Stimulated activated CD4-positive, alpha-beta T cell treated with anti-CD3 and anti-CD28 coated beads, Interleukin-1b, Interleukin-23, amount 100 ng/mL, for 1 hour (primary cell): Measurements from ENCODE around the gene PPP1R9B.
A peak's percentile ranks its signal among the peaks of the same experiment; 100 is the strongest.

Source experiments
- DNase-seq, 2 donors: peaks; one replicate each; pipeline ENCODE4 v3.0.0-alpha.2; 2020; ENCODE audit warnings: low read depth in 2 of 2

Gene PPP1R9B

DNA sequence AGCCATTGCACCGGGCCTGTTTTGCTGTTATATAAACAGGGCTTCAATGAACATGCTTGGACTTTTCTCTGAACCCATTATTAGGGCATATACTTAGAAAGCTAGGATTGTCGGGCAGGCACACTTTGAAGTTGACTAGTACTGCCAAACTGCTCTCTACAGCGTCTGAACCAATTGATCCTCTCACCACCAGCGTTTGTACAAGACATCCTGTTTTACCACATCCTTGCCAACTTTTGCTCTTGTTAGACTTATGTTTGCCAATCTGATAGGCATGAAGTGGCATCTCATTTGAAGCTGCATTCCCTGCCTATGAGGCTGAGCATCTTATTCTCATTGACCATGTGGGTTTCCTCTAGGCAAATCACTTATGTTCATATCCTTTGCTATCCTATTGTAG is 7.4 kb upstream of the PPP1R9B start:
- no peak for DNase-seq

DNA sequence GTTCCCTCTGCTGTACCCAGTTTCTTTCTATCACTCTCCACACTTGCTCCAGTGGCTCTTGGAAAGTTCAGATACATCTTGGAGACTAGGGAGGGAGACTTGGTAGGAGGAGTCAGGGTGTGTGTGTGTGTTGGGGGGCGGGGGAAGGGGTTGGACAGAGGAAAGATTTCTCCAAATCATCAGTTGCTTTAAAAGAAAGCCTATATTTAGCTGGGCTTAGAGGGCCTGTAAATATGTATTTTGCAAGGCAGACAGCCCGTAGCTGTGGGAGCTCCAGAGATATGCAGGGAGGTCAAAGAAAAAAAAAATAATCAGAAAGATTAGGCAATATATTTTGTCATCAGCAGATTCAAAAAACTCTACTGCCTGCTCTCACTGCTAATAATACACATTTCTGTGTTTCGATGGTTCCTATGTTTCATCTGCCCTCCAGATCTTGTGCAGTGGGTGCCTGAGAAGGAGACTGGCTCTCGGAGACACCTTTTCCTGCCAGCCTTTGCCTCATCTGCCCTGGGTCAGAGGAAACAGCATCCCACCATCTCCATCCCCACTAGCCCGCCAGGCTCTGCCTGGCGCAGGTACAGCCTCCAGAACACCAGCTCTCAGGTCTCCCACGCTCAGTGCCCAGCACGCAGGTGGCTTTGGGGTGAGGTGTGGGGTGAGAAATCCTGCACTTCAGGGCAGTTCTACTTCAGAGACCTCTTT is 4.8 kb upstream of the PPP1R9B start:
- DNase-seq: no peak

DNA sequence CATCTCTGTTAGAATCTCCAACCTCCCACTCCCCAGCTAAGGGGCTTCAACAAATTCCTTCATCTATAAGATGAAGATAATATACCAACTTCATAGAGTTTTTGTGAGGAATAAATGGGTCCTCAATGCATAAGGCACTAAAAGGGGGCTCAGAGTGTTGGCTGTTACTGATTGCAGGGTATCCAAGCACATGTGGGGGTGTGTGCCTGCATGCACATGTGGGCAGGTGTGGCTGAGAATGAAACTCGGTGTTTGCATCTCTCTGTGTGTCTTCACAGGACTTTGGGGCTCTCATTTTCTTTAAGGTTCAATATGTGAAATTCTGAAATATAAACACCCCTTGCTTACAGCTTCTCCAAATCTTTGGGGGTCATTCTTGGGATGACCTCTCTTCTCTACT is 4.1 kb upstream of the PPP1R9B start:
- DNase-seq: no peak

DNA sequence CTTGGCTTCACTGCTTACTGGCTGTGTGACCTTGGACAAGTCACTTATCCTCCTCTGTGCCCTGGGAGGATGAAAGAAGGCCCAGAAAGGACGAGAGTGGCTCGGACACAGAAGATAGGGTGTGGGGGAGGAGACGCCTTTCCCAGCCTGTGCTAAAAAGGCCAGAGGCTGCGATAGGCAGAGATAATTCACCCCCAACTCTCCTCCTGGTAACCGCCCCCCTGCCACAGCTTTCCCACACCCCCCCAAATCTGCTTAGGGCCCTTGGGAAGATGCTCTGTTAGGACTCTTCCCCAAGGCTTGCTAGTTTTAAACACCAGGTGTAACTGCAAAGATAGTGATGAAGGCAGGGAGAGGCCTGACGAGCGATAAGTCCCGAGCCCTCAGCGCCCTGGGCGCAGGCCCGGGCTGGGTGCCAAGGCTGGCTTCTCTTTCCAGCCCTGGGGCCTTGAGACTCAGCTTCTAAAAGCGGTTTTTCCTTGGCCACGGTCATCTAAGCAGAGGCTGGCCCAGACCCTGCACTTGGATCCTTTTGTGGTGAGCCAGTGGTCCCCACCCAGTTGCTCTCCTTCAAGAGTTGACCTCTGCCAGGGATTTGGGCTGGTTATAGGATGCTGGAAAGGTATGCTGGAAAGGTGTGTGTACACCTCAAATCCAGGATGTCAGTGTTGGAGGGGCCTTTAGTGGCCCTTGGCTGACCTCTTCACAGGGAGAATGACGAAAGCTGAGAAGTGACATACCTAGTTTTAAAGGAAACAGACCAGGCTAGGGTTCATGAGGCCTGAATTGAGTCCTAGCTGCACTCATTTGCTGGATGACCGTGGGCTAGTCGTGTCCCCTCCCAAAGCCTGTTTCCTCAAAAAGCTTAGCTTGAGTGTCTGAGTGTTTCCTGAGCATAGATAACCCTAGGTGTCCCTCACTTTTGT is 3.4 kb upstream of the PPP1R9B start:
- no peak for DNase-seq

DNA sequence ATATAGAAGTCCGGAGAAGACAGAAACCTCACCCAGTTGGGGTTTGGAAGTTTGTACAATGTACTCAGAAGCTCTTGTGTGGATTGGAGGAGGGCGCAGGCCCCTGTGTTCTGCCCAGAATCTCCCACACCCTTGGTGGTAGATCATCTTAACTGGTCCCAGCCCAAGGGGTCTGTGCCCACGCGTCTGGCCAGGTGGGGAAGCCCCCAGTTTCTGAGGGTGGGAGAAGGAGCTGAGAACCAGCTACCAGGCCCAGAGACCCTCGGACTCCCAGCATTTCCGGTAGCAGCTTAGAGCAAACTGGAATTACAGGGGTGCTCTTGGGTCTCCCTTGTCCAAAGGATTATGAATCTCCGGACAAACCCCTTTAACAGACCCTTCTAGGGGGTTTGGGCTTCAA is 2.3 kb upstream of the PPP1R9B start:
- no peak for DNase-seq

DNA sequence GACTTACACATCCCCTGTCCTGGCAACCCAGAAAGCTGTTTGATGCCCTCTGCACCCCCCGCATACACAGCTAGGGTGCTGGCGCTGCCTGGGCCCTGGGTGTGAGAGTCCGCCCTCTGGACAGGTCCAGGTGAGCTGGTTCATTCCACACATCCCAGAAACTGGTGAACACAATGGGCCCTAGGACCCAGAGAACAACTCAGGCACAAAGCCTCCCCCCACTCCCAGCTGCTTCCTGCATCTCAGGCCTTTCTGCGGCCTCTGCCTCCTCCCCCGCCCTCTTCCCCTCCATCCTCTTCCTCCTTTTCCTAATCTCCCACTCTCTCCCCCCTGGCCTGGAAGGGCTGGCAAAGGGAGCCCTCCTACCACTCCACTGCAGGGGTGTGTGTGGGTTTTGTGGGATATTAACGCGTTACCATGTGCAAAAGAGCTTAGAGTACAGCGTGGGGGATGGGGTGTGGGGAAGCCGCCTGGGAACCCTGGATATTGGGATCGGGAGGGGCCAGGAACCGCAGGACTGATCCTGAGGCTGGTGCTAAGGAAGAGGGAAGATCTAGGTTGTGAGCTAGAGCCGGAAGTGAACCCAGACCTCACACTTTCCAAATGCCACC is 1.6 kb upstream of the PPP1R9B start:
- DNase-seq: no peak

DNA sequence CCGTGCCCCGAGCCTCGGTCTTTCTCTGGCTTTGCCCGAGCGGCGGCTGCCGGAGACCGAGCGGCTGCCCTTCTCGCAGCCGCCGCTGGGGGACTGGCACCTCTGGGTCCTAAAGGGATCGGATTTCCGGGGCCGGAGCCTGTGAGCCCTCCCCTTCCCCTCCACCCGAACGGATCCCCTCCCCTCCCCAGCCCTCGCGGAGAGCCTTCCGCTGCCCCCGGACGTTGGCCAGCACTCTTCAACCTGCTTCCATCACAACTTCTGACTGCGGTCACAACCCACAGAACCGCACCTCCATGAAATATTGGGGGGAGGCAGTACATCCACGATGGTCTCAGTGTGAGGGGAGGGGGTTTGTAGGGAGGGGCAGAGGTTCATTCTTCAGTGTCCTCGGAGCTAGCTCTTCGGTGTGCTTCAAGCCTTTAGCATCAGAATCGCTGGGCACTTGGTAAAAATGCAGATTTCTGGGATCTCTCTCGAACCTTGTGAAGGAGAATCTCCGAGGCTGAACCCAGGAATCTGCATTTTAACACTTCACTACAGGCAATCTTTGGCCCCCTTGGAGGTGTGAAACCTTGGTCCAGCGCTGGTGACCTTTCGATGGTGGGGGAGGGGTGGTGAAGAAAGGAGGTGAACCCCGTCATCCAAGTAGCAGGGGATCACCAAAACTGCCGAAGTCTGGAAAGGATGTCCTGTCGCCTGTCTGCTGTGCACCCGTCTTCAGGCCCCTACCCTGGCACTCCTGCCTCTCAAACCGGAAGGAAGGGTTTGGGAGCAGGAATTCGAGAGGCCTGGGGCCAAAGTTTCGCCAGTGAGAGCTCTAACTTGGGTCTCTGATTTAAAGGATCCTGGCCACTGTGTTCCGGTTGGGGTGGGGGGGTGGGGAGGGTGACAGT is 812 bp upstream of the PPP1R9B start:
- DNase-seq: peak; percentile 45 to 72

DNA sequence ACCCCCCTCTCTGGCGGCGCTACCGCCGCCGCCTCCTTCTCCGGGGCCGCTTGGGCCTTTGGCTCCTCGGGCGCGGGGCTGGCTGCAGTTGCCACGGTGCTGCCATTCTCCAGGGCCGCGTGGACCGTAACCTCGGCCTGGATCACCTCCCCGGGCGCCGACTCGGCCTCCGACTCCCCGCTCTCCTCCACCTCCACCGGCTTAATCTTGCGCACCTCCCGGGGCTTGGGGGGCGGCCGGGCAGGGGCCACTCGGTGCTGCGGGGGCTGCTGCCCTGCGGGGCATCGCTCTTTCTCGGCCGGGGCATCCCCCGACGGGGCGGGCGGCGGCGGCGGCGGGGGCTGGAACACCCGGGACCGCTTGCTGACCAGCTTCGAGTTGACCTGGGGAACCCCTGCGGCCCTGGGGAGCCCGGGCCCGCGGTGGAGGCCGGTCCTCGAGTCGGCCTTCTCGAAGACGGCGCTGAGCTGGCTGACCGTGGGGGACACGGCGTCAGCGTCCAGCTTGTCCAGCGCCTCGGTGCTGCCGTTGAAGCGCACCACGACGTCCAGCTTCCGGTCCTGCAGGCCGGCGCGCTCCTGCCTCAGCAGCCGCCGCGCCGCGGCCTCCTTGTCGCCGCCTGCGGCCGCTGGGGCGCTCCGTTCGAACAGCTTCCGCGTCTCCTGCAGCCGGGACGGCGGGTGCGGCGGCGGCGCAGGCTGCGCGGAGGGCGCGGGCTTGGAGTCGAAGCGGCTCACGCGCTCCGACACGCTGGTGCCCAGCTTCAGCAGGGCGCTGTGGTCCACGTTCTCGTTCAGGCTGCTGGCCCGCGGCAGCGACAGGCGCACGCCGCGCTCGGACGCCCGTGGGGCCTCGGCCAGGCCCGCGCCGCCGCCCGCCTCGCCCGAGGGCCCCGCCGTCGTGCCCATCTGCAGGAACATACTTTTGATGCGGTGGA is 792 bp downstream of the PPP1R9B start:
- DNase-seq: no peak

DNA sequence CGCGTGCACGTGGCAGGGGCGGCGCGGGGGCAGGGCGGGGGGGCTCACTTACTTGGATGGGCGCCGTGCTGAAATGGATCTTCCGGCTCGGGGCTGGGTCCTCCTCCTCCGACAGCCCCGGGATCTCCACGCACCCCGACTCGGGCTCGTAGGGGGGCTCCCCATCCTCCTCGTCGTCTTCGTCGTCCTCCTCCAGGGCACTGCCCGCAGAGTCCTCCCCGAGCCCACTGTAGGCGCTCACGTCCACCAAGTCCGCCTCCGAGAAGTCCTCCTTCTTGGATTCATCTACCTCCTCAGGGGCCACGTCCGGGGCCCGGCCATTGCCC is 1.4 kb downstream of the PPP1R9B start:
- no peak for DNase-seq

DNA sequence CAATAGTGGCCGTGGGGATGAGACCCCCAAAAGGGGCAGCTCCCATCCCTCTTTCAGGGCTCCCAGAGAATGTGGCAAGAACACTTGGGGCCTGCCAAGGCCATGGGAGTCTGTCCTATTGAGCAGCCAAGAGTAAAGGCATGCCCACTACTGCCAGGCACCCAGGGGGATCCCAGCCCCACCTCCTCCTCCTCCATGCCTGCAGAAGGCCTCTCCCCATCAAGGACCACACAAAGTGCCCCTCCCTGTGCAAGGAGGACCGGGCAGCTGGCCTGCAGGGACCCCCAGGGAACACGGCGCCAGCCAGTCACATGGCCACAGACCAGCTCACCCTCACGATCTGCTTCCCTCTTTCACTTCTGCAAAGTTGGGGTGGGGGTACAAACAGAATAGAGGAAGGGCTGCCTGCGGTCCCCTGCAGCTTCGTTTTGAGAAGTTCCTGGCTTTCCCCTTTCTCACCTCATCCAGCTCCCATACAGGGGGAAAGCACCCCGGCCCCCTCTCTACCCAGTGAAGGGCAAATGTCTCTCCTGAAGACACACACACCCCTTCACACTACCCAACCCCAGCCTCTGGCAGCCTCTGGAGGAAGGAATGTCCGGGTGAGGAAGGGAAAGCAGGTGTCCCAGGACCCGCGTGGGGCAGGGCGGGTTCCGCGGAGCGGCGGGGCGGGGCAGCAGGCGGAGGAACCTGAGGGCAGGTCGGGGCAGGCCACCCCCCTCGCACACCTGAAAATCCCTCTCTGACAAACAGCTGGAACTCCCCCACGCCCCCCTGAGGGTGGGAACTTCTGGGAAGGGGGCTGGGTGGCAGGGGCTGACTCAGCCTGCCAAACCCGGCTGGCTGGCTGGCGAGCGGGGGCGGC is 2.0 kb downstream of the PPP1R9B start:
- peak in 1 of 2 donors; percentile 83 for DNase-seq

DNA sequence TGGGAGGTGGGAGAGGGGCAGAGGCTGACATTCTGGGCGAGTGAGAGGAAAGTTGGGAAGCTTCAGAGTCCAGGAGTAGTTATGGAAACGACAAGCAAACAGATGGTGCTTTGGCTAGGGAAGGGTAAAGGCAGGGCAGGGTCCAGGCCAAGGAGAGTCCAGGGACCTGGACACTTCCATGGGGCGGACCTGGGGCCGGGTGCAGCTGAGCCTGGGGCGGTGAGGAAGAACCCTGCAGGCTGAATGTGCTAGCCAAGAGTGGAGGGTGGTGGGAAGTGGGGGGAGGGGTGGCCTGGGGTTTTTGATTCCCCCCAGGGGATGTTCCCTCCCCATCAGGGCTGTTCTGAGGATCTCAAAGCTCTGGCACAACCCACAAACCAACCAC is 2.6 kb downstream of the PPP1R9B start:
- DNase-seq: no peak

DNA sequence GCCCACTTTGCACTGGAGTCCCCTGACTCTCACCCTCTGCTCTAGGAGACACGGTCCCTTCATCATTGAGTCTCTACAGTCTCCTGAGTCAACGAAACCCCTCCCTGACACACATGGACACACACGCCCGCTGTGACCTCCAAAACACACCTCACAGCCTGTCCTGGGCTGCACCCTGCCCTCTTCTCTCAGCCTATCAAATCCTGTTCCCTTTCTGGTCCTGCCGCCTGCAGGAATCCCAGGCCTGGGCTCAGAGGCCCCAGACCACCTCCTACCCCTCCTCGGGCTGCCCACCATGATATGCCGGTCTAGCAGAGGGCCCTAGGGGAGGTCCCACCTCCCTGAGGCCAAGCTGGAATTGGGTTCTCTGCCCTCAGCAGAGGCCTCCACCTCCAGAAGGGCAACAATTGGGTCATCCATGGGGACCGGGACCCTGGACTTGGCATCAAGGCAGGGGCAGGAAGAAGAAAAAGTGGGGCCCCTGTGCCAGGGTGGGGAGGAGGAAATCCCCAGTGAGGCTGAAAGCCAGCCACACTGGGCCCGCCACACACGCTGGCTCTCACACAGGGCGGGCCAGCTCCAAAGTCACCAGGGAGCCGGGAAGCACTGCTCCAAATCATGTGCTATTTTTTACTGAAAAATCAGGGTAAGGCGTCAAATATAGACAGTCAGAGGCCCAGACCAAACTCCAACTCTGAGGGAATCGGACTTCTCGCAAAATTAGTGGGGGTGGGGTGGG is 3.4 kb downstream of the PPP1R9B start:
- no peak for DNase-seq

DNA sequence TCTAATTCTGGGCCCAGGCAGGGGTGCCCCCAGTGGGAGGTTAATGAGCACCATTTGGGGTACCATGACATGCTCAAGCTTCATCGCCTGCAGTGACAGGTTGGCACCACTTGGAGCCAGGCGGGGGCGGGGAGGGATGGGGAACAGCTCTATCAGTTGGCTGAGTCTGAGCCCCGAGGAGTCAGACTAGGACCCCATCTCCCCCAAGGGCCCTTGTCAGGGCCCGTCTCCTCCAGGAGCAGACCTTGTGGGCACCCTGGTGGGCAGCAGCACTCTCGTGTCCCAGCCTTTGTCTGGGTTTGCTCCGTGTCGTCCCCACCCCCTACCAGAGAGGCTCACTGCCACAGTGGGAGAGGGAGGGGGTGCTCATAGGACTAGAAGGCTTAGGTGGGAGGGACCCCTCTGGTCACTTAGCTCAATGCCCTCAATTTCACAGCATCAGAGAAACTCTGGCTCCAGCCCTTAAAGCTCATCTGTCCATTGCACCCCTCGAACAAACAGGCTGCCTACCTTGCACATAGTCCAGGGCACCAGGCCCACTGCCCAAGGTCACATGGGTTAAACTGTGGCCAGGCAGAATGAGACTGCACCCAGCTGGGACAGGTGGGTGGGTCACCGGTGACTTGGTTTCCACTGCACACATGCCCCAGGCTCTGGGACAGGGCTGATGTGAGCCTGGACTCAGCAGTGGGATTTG is 4.1 kb downstream of the PPP1R9B start:
- no peak for DNase-seq

DNA sequence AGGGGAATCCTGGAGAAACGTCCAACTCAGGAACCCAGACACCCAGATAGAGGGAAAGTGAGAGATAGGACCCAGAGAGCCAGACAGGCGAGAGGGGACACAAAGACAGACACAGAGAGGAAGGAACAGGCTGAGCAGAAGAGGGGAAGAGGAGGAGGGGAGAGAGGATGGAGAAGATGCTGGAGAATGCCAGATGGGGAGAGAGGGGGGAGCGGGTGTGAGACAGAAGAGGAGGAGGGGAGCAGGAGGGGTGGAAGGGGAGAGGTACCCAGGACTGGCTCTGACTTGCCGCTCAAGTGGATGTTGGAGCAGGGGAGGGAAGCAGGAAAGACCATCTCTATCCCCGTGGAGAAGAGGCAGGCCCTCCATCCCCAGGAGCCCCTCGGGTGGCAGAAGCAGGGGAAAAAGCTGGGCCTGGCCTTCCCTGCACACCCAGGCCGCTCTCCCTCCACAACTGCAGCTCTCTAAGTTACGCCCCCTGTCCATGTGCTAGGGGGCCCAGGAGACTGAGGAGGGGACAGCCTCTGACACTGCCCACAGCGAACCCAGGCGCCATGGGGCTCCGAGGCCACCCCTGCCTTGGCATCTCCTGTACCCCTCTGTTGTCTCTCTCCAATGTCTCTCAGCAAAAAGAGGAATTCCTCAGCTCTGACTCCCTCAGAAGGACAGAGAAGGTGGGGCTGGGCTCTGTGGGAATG is 4.8 kb downstream of the PPP1R9B start:
- DNase-seq: no peak

DNA sequence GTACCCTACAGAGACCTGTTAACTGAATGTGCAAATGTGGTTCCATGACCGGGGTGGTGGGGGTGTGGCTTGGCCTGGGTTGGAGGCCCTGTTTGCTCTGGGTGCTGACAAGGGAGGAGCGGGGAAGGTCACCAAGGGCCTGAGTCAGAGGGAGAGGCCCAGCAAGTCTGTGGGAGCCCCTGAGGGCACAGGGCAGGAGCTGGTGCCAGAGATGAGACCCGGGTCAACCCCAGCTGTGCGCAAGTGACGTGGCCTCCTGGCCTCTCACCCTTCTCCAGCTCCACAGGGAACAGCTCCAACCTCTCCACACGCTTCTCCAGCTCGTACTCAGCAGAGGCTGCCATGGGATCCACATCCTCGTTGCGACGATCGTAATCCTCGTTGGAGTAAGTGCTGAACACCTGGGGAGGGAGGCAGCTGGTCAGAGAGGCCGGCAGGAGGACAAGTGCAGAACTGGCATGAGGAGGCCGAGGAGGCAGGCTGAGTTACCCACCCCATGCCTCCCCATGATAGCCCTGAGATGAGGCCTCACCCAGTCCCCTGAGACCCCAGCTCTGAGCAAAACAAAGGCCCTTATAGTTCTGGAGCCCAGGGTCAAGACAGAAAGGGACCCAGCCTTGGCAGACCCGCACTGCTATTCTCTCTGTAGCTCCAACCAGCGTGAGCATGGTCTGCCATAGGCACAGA is 5.5 kb downstream of the PPP1R9B start:
- no peak for DNase-seq

DNA sequence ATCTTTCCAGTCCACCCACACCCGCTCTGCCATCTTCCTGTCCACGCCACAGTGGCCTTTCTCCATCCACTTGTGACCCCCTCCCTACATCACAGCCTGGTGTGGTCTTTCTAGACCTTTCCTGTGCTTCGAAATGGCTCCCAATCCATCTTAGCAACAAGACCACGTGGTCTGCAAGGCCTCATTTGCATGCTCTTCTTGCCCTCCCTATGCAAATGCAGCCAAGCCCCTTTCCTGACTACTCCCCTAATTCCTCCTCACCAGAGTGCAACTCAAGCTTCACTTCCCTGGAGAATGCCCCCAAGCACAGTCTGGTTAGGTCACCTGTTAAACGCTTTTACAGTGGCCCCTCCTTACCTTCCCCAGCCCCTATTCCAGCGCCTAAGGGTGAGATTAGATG is 6.1 kb downstream of the PPP1R9B start:
- no peak for DNase-seq

DNA sequence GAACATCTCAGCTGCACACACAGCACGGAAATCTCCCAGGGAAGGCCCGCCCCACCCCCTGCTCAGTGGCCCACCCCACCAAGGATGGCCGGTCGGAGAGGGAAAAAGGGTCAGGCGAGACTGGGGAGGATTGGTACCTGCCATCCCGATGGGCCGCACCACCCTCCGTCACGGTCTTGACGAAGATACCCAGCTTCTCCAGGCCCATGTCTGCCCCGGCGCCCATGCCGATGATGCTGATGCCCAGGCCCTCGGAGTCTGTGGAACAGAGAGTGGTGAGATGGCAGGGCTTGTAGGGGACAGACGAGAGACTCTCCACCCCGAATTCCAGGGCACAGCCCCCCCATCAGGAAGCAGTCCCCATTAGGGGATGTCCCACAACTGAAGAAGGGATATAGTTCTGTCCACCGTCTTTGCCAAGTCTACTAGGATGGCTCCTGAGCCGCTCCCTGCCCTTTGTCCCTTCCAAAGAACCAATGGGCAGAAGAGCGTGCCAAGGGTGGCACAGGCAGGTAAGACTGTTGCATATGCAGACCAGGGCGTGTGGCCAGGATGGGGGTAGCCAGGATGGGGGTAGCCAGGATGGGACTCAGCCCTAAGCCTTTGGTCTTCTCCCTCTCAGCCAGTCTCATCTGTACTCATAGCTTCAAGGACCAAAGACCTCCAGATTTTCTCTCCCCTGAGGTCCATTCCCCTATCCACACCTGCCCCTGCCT is 6.9 kb downstream of the PPP1R9B start:
- DNase-seq: no peak
